Naive B cell (primary cell): Measurements from ENCODE around the gene BBS9. TPM values are rescaled to one million over a fixed set of nuclear protein-coding genes. Genes with fewer than 3 reads are reported as not detected.
A peak's percentile ranks its signal among the peaks of the same experiment; 100 is the strongest.

Source experiments
- ATAC-seq, 2 donors: fragments of 150-1000 bp; cut with Tn5 transposase; 2 replicates each; pipeline ENCODE4 v1.10.0; 2021; ENCODE audit warnings: low read depth in 2 of 2, mild to moderate bottlenecking in 2 of 2, moderate library complexity in 2 of 2
- DNase-seq: peaks from one replicate; pipeline ENCODE4 v3.0.0; 2022
- H3K27ac Mint-ChIP-seq, 6 donors: one replicate each; pipeline ENCODE4 v1.8.0; 2020 to 2022; ENCODE audit warnings: mild to moderate bottlenecking in 6 of 6, mixed read lengths in 6 of 6, moderate library complexity in 5 of 6, inconsistent platforms in 2 of 6
- H3K27me3 Mint-ChIP-seq, 3 donors: one replicate each; pipeline ENCODE4 v1.8.0; 2021 to 2022; ENCODE audit warnings: mixed read lengths in 3 of 3, mild to moderate bottlenecking in 1 of 3
- H3K36me3 Mint-ChIP-seq, 2 donors: one replicate each; pipeline ENCODE4 v1.8.0; 2020 to 2022; ENCODE audit warnings: mixed read lengths in 2 of 2, inconsistent platforms in 1 of 2, mild to moderate bottlenecking in 1 of 2
- H3K4me1 Mint-ChIP-seq, 3 donors: one replicate each; pipeline ENCODE4 v1.8.0; 2020 to 2022; ENCODE audit warnings: mixed read lengths in 3 of 3, inconsistent platforms in 1 of 3, mild to moderate bottlenecking in 1 of 3, moderate library complexity in 1 of 3
- H3K4me3 Mint-ChIP-seq, 8 donors: one replicate each; pipeline ENCODE4 v1.8.0; 2020 to 2022; ENCODE audit warnings: mild to moderate bottlenecking in 8 of 8, mixed read lengths in 8 of 8, moderate library complexity in 8 of 8, inconsistent platforms in 2 of 8
- H3K9me3 Mint-ChIP-seq, 7 donors: one replicate each; pipeline ENCODE4 v1.8.0; 2020 to 2022; ENCODE audit warnings: mixed read lengths in 7 of 7, mild to moderate bottlenecking in 5 of 7, inconsistent platforms in 2 of 7, moderate library complexity in 1 of 7
- polyA plus RNA-seq, 6 donors: library from polyadenylated mRNA; unstranded; fragments of 300-500 nt; fragmentation: Illumina TruSeq; gene quantifications; one replicate each; pipeline ENCODE4 v1.2.3, GENCODE V29; 2021; ENCODE audit warnings: low read depth in 6 of 6

BBS9 gene
- polyA plus RNA-seq, 6 donors from 2014 or later = 10.9 to 17.0 (median 13.0) TPM

GRCh38 chr7:33388332-33388731 lies 259.0 kb downstream of the BBS9 start:
- H3K9me3 Mint-ChIP-seq = no peaks in the 10 kb centered on the region
- H3K27me3 Mint-ChIP-seq = no peaks in the 10 kb centered on the region
- ATAC-seq (no peak), DNase-seq (no peak)
- no peak overlapping the region for H3K4me3 Mint-ChIP-seq
- H3K36me3 Mint-ChIP-seq = peaks cover 0 to 35% of the 10 kb centered on the region in 2 donors
- no peaks in the 10 kb centered on the region for H3K4me1 Mint-ChIP-seq
- H3K27ac Mint-ChIP-seq = no peak overlapping the region

GRCh38 chr7:33392148-33392547 lies 262.8 kb downstream of the BBS9 start:
- H3K36me3 Mint-ChIP-seq = peaks cover 0 to 42% of the 10 kb centered on the region in 2 donors
- ATAC-seq (no peak), DNase-seq (no peak)
- H3K4me1 Mint-ChIP-seq = no peaks in the 10 kb centered on the region
- peaks cover 0 to 9% (median 3%) of the 10 kb centered on the region in 7 donors for H3K9me3 Mint-ChIP-seq
- H3K4me3 Mint-ChIP-seq = no peak overlapping the region
- no peak overlapping the region for H3K27ac Mint-ChIP-seq
- H3K27me3 Mint-ChIP-seq = no peaks in the 10 kb centered on the region

- H3K4me1 Mint-ChIP-seq = no peaks in the 10 kb centered on the region
- peaks cover 0 to 10% (median 4%) of the 10 kb centered on the region in 7 donors for H3K9me3 Mint-ChIP-seq
- ATAC-seq (no peak), DNase-seq (no peak)
- no peaks in the 10 kb centered on the region for H3K27me3 Mint-ChIP-seq
- H3K4me3 Mint-ChIP-seq = no peak overlapping the region
- H3K27ac Mint-ChIP-seq = peak overlapping the region in 1 of 6 donors; percentile 32
- peaks cover 0 to 29% of the 10 kb centered on the region in 2 donors for H3K36me3 Mint-ChIP-seq
Measured at GRCh38 chr7:33393770-33394169, 264.4 kb downstream of the BBS9 start.

- ATAC-seq (no peak), DNase-seq (no peak)
- Mint-ChIP-seq H3K4me1 (no peaks in the 10 kb centered on the region), H3K36me3 (peaks cover 0 to 20% of the 10 kb centered on the region in 2 donors), H3K4me3 (no peak overlapping the region), H3K27me3 (no peaks in the 10 kb centered on the region), H3K9me3 (peaks cover 0 to 10% (median 4%) of the 10 kb centered on the region in 7 donors), H3K27ac (no peak overlapping the region)
Measured at GRCh38 chr7:33395340-33395739, 266.0 kb downstream of the BBS9 start.

GRCh38 chr7:33399528-33400213 lies 270.3 kb downstream of the BBS9 start:
- Mint-ChIP-seq H3K4me3 (no peak overlapping the region), H3K4me1 (no peaks in the 10 kb centered on the region), H3K27me3 (no peaks in the 10 kb centered on the region), H3K27ac (peak overlapping the region in 1 of 6 donors; percentile 30), H3K9me3 (peaks cover 0 to 13% (median 9%) of the 10 kb centered on the region in 7 donors), H3K36me3 (peaks cover 0 to 4% of the 10 kb centered on the region in 2 donors)
- ATAC-seq (no peak), DNase-seq (no peak)

GRCh38 chr7:33400214-33400538 lies 270.8 kb downstream of the BBS9 start:
- ATAC-seq = no peak
- no peak overlapping the region for H3K4me3 Mint-ChIP-seq
- H3K27ac Mint-ChIP-seq = no peak overlapping the region
- H3K36me3 Mint-ChIP-seq = peaks cover 0 to 4% of the 10 kb centered on the region in 2 donors
- H3K4me1 Mint-ChIP-seq = no peaks in the 10 kb centered on the region
- DNase-seq = no peak
- H3K9me3 Mint-ChIP-seq = peaks cover 0 to 16% (median 9%) of the 10 kb centered on the region in 7 donors
- no peaks in the 10 kb centered on the region for H3K27me3 Mint-ChIP-seq

GRCh38 chr7:33410266-33410665 lies 280.9 kb downstream of the BBS9 start:
- Mint-ChIP-seq H3K27me3 (no peaks in the 10 kb centered on the region), H3K9me3 (peaks cover 4 to 33% (median 24%) of the 10 kb centered on the region in 7 donors), H3K36me3 (peaks cover 22 to 23% of the 10 kb centered on the region in 2 donors), H3K27ac (no peak overlapping the region), H3K4me3 (no peak overlapping the region), H3K4me1 (no peaks in the 10 kb centered on the region)
- DNase-seq (no peak), ATAC-seq (no peak)

GRCh38 chr7:33411020-33411419 lies 281.7 kb downstream of the BBS9 start:
- H3K27me3 Mint-ChIP-seq = no peaks in the 10 kb centered on the region
- peaks cover 22 to 23% of the 10 kb centered on the region in 2 donors for H3K36me3 Mint-ChIP-seq
- no peak overlapping the region for H3K4me3 Mint-ChIP-seq
- DNase-seq = no peak
- no peak overlapping the region for H3K27ac Mint-ChIP-seq
- H3K4me1 Mint-ChIP-seq = no peaks in the 10 kb centered on the region
- ATAC-seq = no peak
- peaks cover 4 to 31% (median 22%) of the 10 kb centered on the region in 7 donors for H3K9me3 Mint-ChIP-seq

GRCh38 chr7:33412331-33412730 lies 283.0 kb downstream of the BBS9 start:
- no peaks in the 10 kb centered on the region for H3K4me1 Mint-ChIP-seq
- H3K36me3 Mint-ChIP-seq = peaks cover 15 to 23% of the 10 kb centered on the region in 2 donors
- peaks cover 0 to 19% (median 12%) of the 10 kb centered on the region in 7 donors for H3K9me3 Mint-ChIP-seq
- H3K27me3 Mint-ChIP-seq = no peaks in the 10 kb centered on the region
- H3K4me3 Mint-ChIP-seq = no peak overlapping the region
- DNase-seq = no peak
- no peak overlapping the region for H3K27ac Mint-ChIP-seq
- ATAC-seq = no peak

GRCh38 chr7:33418251-33418701 lies 288.9 kb downstream of the BBS9 start:
- DNase-seq (no peak), ATAC-seq (no peak)
- Mint-ChIP-seq H3K27ac (no peak overlapping the region), H3K4me3 (no peak overlapping the region), H3K27me3 (no peaks in the 10 kb centered on the region), H3K9me3 (no peaks in the 10 kb centered on the region), H3K4me1 (peaks cover 6% of the 10 kb centered on the region in 3 donors), H3K36me3 (no peaks in the 10 kb centered on the region)

GRCh38 chr7:33420311-33420940 lies 291.1 kb downstream of the BBS9 start:
- no peak overlapping the region for H3K27ac Mint-ChIP-seq
- H3K4me1 Mint-ChIP-seq = peaks cover 7 to 17% (median 8%) of the 10 kb centered on the region in 3 donors
- DNase-seq (no peak), ATAC-seq (no peak)
- H3K4me3 Mint-ChIP-seq = no peak overlapping the region
- no peaks in the 10 kb centered on the region for H3K36me3 Mint-ChIP-seq
- H3K9me3 Mint-ChIP-seq = no peaks in the 10 kb centered on the region
- H3K27me3 Mint-ChIP-seq = no peaks in the 10 kb centered on the region

GRCh38 chr7:33421429-33421828 lies 292.1 kb downstream of the BBS9 start:
- no peaks in the 10 kb centered on the region for H3K27me3 Mint-ChIP-seq
- H3K27ac Mint-ChIP-seq = no peak overlapping the region
- H3K4me3 Mint-ChIP-seq = no peak overlapping the region
- ATAC-seq (no peak), DNase-seq (no peak)
- peaks cover 7 to 18% (median 8%) of the 10 kb centered on the region in 3 donors for H3K4me1 Mint-ChIP-seq
- H3K9me3 Mint-ChIP-seq = no peaks in the 10 kb centered on the region
- no peaks in the 10 kb centered on the region for H3K36me3 Mint-ChIP-seq

- ATAC-seq (no peak), DNase-seq (no peak)
- H3K36me3 Mint-ChIP-seq = no peaks in the 10 kb centered on the region
- H3K27me3 Mint-ChIP-seq = no peaks in the 10 kb centered on the region
- H3K4me1 Mint-ChIP-seq = peaks cover 7 to 18% (median 8%) of the 10 kb centered on the region in 3 donors
- H3K27ac Mint-ChIP-seq = no peak overlapping the region
- no peaks in the 10 kb centered on the region for H3K9me3 Mint-ChIP-seq
- no peak overlapping the region for H3K4me3 Mint-ChIP-seq
Measured at GRCh38 chr7:33422141-33422540, 292.8 kb downstream of the BBS9 start.
